Small intestine (tissue), 7 donors: ENCODE results near the gene MS4A2. TPM values are rescaled to one million over a fixed set of nuclear protein-coding genes. Genes with fewer than 3 reads are reported as not detected.
"Not testable (repeated sequence)": the region's sequence is repeated elsewhere in the genome, so short reads cannot be mapped to it uniquely, and the experiment has no call there.

ENCODE experiments used
- DNase-seq, 2 donors: peaks; one replicate each; pipeline versions ENCODE4 v3.0.0 to v3.0.0-alpha.2; 2013
- FAIRE-seq: peaks from 2 replicates; lab custom pipeline; 2012; peaks lifted over from hg19 to GRCh38; lab: Jason Lieb, UNC
- H3K27ac ChIP-seq, 3 donors: one replicate each; pipeline ENCODE4 v1.5.1; 2013; ENCODE audit warnings: low read length in 2 of 3, mild to moderate bottlenecking in 2 of 3, control low read depth in 1 of 3, inconsistent platforms in 1 of 3, low read depth in 1 of 3, moderate library complexity in 1 of 3
- H3K27me3 ChIP-seq, 3 donors: one replicate each; pipeline ENCODE4 v1.6.1; 2013; ENCODE audit warnings: low read length in 3 of 3, inconsistent platforms in 1 of 3; ENCODE audit not compliant: control insufficient read depth in 3 of 3, insufficient read depth in 3 of 3
- H3K36me3 ChIP-seq, 3 donors: one replicate each; pipeline ENCODE4 v1.6.1; 2013; ENCODE audit warnings: low read length in 3 of 3, inconsistent platforms in 1 of 3, low read depth in 1 of 3, mild to moderate bottlenecking in 1 of 3, moderate library complexity in 1 of 3; ENCODE audit not compliant: control insufficient read depth in 3 of 3, insufficient read depth in 2 of 3
- H3K4me1 ChIP-seq, 3 donors: one replicate each; pipeline ENCODE4 v1.6.1; 2013; ENCODE audit warnings: low read length in 2 of 3, inconsistent platforms in 1 of 3, low read depth in 1 of 3, mild to moderate bottlenecking in 1 of 3, moderate library complexity in 1 of 3; ENCODE audit not compliant: control insufficient read depth in 3 of 3, insufficient read depth in 2 of 3
- H3K4me3 ChIP-seq, 3 donors: one replicate each; pipeline ENCODE4 v1.5.1; 2013; ENCODE audit warnings: low read length in 3 of 3, control low read depth in 1 of 3, inconsistent platforms in 1 of 3, low read depth in 1 of 3, mild to moderate bottlenecking in 1 of 3, moderate library complexity in 1 of 3
- H3K9me3 ChIP-seq, 2 donors: one replicate each; pipeline ENCODE4 v1.6.1; 2013; ENCODE audit warnings: low read depth in 1 of 2, low read length in 1 of 2; ENCODE audit not compliant: control insufficient read depth in 2 of 2, insufficient read depth in 1 of 2
- WGBS, 3 donors: extraction: QIAGEN DNeasy Blood & Tissue Kit; methylation state at CpG; one replicate each; pipeline ENCODE4 v1.1.7; 2013; 5-methylcytosine and 5-hydroxymethylcytosine counted together
- polyA plus RNA-seq, 4 donors: library from polyadenylated mRNA; stranded (reverse) in 3 of 4; unstranded in 1 of 4; fragments of 200-250 nt in 3 of 4; fragments of 120-200 nt in 1 of 4; gene quantifications; one replicate each; pipeline versions ENCODE4 v1.2.1 to v1.2.3, GENCODE V29; 2013
- donor health status: healthy with polysubstance abuse.
- donor health status: control.
- donor health status: control.
- donor health status: Bipolar disorder and iron deficiency.
- donor health status: healthy.

The MS4A2 gene
- polyA plus RNA-seq, 4 donors: 0.01 to 0.81 (median 0.45) TPM; not detected in 1

DNA sequence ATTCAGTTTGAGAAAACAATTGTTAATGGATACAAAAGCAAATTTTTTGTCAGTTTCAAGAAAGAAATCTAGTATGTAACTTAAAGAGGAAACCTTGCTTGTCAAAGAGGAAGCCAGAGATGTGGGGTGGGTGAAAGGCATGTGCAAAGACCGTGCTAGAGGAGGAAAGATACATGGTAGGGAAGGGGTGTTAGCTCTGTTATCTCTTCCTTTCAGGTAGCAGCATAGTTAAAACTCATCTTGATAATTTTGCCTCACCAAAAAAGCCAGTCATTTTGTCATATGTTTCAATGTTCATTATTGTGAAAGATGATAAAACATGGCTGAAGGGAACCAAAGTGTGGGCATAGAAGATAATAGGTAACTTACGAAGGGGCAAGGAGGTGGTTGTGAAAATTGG is 2.6 kb upstream of the MS4A2 start:
- Histone ChIP-seq H3K9me3 (no peaks in the 10 kb centered on the region), H3K27ac (no peak overlapping the region), H3K4me1 (no peaks in the 10 kb centered on the region), H3K4me3 (no peak overlapping the region), H3K36me3 (no peaks in the 10 kb centered on the region), H3K27me3 (no peaks in the 10 kb centered on the region)
- no peak for FAIRE-seq
- DNase-seq: no peak
- WGBS, 3 donors: 75 to 88% (median 80%) methylated on average over 2 of the region's 2 CpGs

GRCh38 chr11:60087239-60087638 is 1.2 kb upstream of the MS4A2 start:
- no peak overlapping the region for H3K4me3 ChIP-seq
- no peaks in the 10 kb centered on the region for H3K36me3 ChIP-seq
- no peak overlapping the region for H3K27ac ChIP-seq
- H3K9me3 ChIP-seq: no peaks in the 10 kb centered on the region
- 84 to 88% (median 85%) methylated on average over 1 of the region's 1 CpG for WGBS, 3 donors
- no peaks in the 10 kb centered on the region for H3K27me3 ChIP-seq
- FAIRE-seq (no peak), DNase-seq (no peak)
- H3K4me1 ChIP-seq: no peaks in the 10 kb centered on the region

- H3K27me3 ChIP-seq: no peaks in the 10 kb centered on the region
- 67 to 79% (median 73%) methylated on average over 4 of the region's 4 CpGs for WGBS, 3 donors
- no peak overlapping the region for H3K27ac ChIP-seq
- H3K9me3 ChIP-seq: no peaks in the 10 kb centered on the region
- H3K36me3 ChIP-seq: no peaks in the 10 kb centered on the region
- FAIRE-seq (no peak), DNase-seq (no peak)
- H3K4me1 ChIP-seq: peaks cover 0 to 2% (median 2%) of the 10 kb centered on the region in 3 donors
- no peak overlapping the region for H3K4me3 ChIP-seq
Observed at GRCh38 chr11:60095477-60096120, 7.1 kb downstream of the MS4A2 start.

- no peak overlapping the region for H3K4me3 ChIP-seq
- DNase-seq (peak in 1 of 2 donors; percentile 25), FAIRE-seq (no peak)
- H3K36me3 ChIP-seq: no peaks in the 10 kb centered on the region
- no peaks in the 10 kb centered on the region for H3K9me3 ChIP-seq
- no peak overlapping the region for H3K27ac ChIP-seq
- no peaks in the 10 kb centered on the region for H3K27me3 ChIP-seq
- WGBS, 3 donors: 20 to 58% (median 38%) methylated on average over 1 of the region's 1 CpG
- H3K4me1 ChIP-seq: peaks cover 0 to 2% (median 2%) of the 10 kb centered on the region in 3 donors
Observed at GRCh38 chr11:60097189-60097588, 8.7 kb downstream of the MS4A2 start.

DNA sequence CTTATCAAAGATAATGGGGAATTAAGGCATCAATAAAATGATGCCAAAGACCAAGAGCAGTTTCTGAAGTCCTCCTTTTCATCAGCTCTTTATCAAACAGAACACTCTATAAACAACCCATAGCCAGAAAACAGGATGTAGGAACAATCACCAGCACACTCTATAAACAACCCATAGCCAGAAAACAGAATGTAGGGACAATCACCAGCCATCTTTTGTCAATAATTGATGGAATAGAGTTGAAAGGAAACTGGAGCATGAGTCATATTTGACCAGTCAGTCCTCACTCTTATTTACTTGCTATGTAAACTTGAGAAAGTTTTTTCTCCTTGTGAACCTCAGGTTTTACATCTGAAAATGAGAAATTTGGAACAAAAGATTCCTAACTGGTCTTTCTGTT is 10.0 kb downstream of the MS4A2 start:
- Histone ChIP-seq H3K27ac (no peak overlapping the region), H3K36me3 (no peaks in the 10 kb centered on the region), H3K27me3 (no peaks in the 10 kb centered on the region), H3K9me3 (no peaks in the 10 kb centered on the region), H3K4me3 (no peak overlapping the region), H3K4me1 (peaks cover 0 to 2% (median 2%) of the 10 kb centered on the region in 3 donors)
- FAIRE-seq (no peak), DNase-seq (peak; percentile 31 to 66)

- peaks cover 0 to 2% (median 2%) of the 10 kb centered on the region in 3 donors for H3K4me1 ChIP-seq
- H3K27ac ChIP-seq: no peak overlapping the region
- 81 to 97% (median 93%) methylated on average over 1 of the region's 1 CpG for WGBS, 3 donors
- no peaks in the 10 kb centered on the region for H3K9me3 ChIP-seq
- FAIRE-seq: no peak
- H3K36me3 ChIP-seq: no peaks in the 10 kb centered on the region
- DNase-seq: no peak
- no peaks in the 10 kb centered on the region for H3K27me3 ChIP-seq
- no peak overlapping the region for H3K4me3 ChIP-seq
Observed at GRCh38 chr11:60100516-60100915, 12.1 kb downstream of the MS4A2 start.

GRCh38 chr11:60101368-60101767 is 12.9 kb downstream of the MS4A2 start:
- not testable (repeated sequence) for H3K4me1 ChIP-seq, H3K9me3 ChIP-seq, H3K27ac ChIP-seq, DNase-seq, FAIRE-seq, H3K27me3 ChIP-seq, H3K4me3 ChIP-seq, H3K36me3 ChIP-seq
- WGBS, 3 donors: 56 to 69% (median 62%) methylated on average over 11 of the region's 11 CpGs

- not testable (repeated sequence) for FAIRE-seq, H3K27me3 ChIP-seq, H3K36me3 ChIP-seq, H3K27ac ChIP-seq, H3K9me3 ChIP-seq, H3K4me3 ChIP-seq
- 15 to 60% (median 37%) methylated on average over 8 of the region's 8 CpGs for WGBS, 3 donors
- peak in 1 of 2 donors; percentile 43 for DNase-seq
- H3K4me1 ChIP-seq: peaks cover 0 to 13% (median 3%) of the 10 kb centered on the region in 3 donors
Observed at GRCh38 chr11:60104471-60105115, 16.1 kb downstream of the MS4A2 start.
